ENCODE measurements around the gene TOMM20L. TPM values are rescaled to one million over a fixed set of nuclear protein-coding genes. Genes with fewer than 3 reads are reported as not detected.

Gene TOMM20L
- total RNA-seq, 1 experiment from 2014 or later, result not detected

- Histone ChIP-seq H3K27ac (ENCODE audit: insufficient read length, low read depth, low read length) (no peak overlapping the region), H3K14ac (ENCODE audit: insufficient read depth, low read length) (no peak overlapping the region), H2BK12ac (ENCODE audit: insufficient read length, low read depth, low read length) (no peak overlapping the region), H3K56ac (ENCODE audit: insufficient read length, low read depth, low read length) (no peak overlapping the region), H2AFZ (ENCODE audit: low read length) (no peak overlapping the region), H4K20me1 (ENCODE audit: control insufficient read depth, insufficient read depth, insufficient read length) (no peaks in the 10 kb centered on the region), H3K9me3 (ENCODE audit: control insufficient read depth, low read depth, low read length) (no peaks in the 10 kb centered on the region), H3K18ac (ENCODE audit: insufficient read length, low read depth, low read length) (no peak overlapping the region), H2BK20ac (ENCODE audit: low read depth, low read length, poor library complexity, severe bottlenecking) (no peak overlapping the region), H2BK120ac (ENCODE audit: low read depth, low read length, poor library complexity, severe bottlenecking) (no peak overlapping the region), H3T11ph (ENCODE audit: low read length) (no peak overlapping the region), H3K4ac (ENCODE audit: low read depth, low read length) (no peak overlapping the region), H2BK5ac (ENCODE audit: insufficient read length, low read length) (no peak overlapping the region), H3K79me1 (ENCODE audit: insufficient read depth, low read depth, low read length, poor library complexity, severe bottlenecking) (no peaks in the 10 kb centered on the region), H3K4me2 (ENCODE audit: insufficient read depth, insufficient read length, low read length) (no peak overlapping the region), H3K79me2 (ENCODE audit: insufficient read depth, low read length) (no peaks in the 10 kb centered on the region), H3K23me2 (ENCODE audit: insufficient read length, low read depth, low read length, poor library complexity, severe bottlenecking) (no peaks in the 10 kb centered on the region), H4K8ac (replicated peaks; ENCODE audit: insufficient read length, low read depth, low read length) (no peak overlapping the region), H4K91ac (ENCODE audit: insufficient read length, low read depth, low read length) (no peak overlapping the region), H2AK5ac (ENCODE audit: insufficient read length, low read length) (no peak overlapping the region), H3K23ac (ENCODE audit: insufficient read length, low read depth, low read length) (no peak overlapping the region), H2BK15ac (ENCODE audit: low read depth, low read length) (no peak overlapping the region), H3K4me1 (ENCODE audit: insufficient read depth, low read length) (no peaks in the 10 kb centered on the region), H3K27me3 (ENCODE audit: insufficient read depth, low read length) (no peaks in the 10 kb centered on the region), H4K5ac (ENCODE audit: insufficient read length, low read depth, low read length) (no peak overlapping the region), H3K9ac (ENCODE audit: extremely low read depth, insufficient read length, low read length) (no peak overlapping the region)
- Mint-ChIP-seq H3K27ac (no peak overlapping the region), H3K4me1 (no peaks in the 10 kb centered on the region), H3K27me3 (ENCODE audit: low read depth) (no peaks in the 10 kb centered on the region), H3K36me3 (ENCODE audit: insufficient read depth in 1 of 3, low read depth in 3 of 3) (peaks cover 3 to 32% (median 26%) of the 10 kb centered on the region in 3 experiments; a peak in 5 of 7 replicates), H3K9me3 (no peaks in the 10 kb centered on the region), H3K4me3 (no peak overlapping the region)
- WGBS (ENCODE audit: extremely low coverage, insufficient read length, low lambda C conversion rate), result no CpG with 5 or more reads among the region's 5 CpGs
- no peak for TF ChIP-seq CTCF (conservative IDR thresholded peaks at IDR 0.05)
- DNase-seq, result no peak
Measured at GRCh38 chr14:58439476-58439875, 43.7 kb downstream of the TOMM20L start.
